SK-MEL-5 (cell line): ENCODE results near the gene DEFB124. TPM values are rescaled to one million over a fixed set of nuclear protein-coding genes. Genes with fewer than 3 reads are reported as not detected.
"Not testable (repeated sequence)": the region's sequence is repeated elsewhere in the genome, so short reads cannot be mapped to it uniquely, and the experiment has no call there.

ENCODE experiments used
- DNase-seq: peaks from one replicate; pipeline ENCODE4 v3.0.0-alpha.2; 2016; ENCODE audit warnings: low read depth, low spot score
- in situ Hi-C: cut with HindIII; loops from 2 replicates; pipeline ENCODE4 v1.10.0; 2016; ENCODE audit warnings: low sequenced_read_pairs, high pct_unique_total_duplicates, low pct_unique_long_range_greater_than_20kb
- polyA plus RNA-seq, 2 experiments: library from polyadenylated mRNA; depleted of rRNA; stranded (reverse); fragments of >200 nt; gene quantifications; 2 replicates each; pipeline ENCODE4 v1.2.3, GENCODE V29; 2015
- total RNA-seq: library from RNA; depleted of rRNA; stranded (reverse); fragments of >200 nt; shearing (Covaris generic); gene quantifications from 2 replicates; pipeline ENCODE4 v1.2.3, GENCODE V29; 2014; rRNA removed

Gene DEFB124, protein sequence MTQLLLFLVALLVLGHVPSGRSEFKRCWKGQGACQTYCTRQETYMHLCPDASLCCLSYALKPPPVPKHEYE
- not detected in 2 replicates for total RNA-seq
- not detected in 2 replicates for polyA plus RNA-seq (2015; cell fraction: cytosol; rRNA removed)
- not detected in 2 replicates for polyA plus RNA-seq (2015; cell fraction: nucleus; rRNA removed)

DNA sequence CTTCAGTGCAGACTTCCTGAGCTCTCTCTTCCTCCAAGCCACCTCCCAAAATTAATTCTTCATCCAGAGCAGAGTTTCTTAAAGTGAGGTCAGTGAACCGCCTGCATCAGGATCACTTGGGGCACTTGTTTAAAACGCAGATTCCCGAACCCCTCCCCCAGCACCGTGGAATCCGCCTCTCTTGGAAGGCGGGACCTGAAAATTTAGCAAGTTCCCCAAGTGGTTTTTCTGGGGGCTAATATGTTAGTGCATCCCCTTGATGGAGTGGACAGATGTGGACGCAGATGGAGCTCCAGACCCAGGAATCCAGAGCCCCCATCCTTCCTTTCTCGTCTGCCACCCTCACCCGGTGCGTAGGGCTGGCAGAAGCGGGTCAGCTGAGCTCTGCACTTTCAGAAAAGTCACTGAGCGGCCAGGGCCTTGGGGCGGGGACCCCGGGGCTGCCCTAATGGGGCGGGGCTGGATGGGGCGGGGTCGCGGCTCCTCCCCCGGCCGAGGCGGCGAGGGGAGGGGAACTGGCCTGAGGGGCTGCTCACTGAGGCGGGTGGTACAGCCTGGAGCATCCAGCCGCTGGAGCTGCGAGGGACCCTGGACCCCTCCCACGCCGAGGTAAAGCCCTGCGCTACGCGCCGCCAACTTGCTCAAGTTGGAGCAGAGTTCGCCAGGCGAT is at the start of gene DEFB124, which contains the start of gene REM1:
Gene DEFB124 (minus strand): TSS at position 370 of the 670 bp plus-strand sequence. CDS start 2,114 bp downstream, outside the sequence.
Gene REM1 (plus strand): TSS at position 531 of the 670 bp plus-strand sequence. CDS start 1,158 bp downstream, outside the sequence.
- no peak for DNase-seq
- in situ Hi-C loops: no loop called here

DNA sequence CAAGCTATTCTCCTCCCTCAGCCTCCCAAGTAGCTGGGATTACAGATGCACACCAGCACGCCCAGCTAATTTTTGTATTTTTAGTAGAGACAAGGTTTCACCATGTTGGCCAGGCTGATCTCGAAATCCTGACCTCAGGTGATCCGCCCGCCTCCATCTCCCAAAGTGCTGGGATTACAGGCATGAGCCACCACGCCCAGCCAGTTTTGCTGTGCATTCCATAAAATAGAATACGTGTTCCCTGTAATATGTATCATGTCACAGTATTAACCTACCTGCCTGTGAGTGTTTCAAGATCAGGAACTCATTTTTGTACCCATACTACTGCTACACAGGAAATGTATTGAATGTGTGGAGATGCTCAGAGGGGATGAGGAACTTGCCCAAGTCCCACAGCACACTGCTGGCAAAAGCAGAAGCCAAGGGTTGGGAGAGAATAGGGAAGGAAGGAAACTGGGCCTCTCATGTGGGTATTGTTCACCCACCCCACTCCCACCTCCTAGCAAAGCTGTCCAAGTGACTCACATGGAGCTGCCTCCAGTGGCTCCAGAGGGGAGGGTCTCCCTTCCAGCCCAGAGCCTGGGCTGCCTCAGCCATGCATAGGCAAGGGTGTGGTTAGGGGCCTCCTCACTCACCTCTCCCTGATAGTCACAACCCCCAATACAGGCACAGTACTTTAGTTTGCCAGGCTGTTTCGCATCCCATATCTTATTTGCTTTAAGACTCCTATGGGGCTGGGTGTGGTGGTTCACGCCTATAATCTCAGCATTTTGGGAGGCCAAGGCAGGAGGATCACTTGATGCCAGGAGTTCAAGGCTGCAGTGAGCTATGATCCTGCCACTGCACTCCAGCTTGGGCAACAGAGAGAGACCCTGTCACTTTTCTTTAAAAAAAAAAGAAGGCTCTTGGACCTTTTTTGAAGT is 48.7 kb upstream of the DEFB124 start:
- no peak for DNase-seq
- in situ Hi-C loops: no loop called here

DNA sequence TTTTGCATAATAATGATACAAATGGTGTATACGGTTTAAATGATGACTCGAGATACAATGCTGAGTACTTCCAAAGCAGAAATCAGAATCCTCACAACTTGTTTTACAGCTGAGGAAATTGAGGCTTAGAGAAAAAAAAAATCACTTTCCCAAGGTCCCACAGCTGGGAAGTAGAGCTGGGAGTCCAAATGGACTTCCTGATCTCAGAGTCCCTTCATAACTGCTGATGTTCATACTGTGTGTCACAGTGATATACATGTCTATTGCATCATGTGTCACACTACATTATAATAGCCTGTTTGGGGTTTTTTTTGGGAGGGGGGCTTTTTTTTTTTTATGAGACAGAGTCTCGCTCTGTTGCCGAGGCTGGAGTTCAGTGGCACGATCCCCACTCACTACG is 47.8 kb upstream of the DEFB124 start:
- DNase-seq: no peak
- in situ Hi-C loops: no loop called here

DNA sequence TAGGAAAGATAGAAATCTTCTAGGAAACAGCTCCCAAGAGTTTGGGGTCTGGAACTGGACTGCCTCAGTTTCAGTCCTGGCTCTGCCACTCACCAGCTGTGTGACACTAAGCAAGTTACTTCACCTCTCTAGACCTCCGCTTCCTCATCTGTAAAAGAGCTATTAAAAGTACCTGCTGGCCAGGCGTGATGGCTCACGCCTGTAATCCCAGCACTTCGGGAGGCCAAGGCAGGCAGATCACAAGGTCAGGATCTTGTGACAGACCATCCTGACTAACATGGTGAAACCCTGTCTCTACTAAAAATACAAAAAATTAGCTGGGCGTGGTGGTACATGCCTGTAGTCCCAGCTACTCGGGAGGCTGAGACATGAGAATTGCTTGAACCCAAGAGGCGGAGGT is 46.3 kb upstream of the DEFB124 start:
- DNase-seq, in situ Hi-C loops: not testable (repeated sequence)

DNA sequence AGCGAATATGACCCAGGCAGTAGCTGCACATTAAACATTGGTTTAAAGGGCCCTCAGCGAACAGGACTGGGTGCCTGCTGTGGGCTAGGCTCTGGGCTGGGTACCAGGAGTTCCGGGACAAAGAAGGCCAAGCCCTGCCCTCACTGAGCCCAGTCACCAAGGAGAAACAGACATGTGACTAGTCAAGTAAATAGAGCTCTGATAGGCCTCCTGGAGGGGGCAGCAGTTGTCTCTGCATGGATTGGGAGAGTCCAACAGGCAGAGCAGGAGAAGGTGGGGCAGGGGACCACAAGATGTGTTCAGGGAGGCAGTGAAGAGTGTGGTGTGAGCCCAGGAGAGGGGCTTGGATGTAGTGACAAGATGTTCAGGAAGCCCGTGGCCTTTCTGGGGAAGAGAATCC is 42.4 kb upstream of the DEFB124 start:
- in situ Hi-C loops: no loop called here
- peak; percentile 89 for DNase-seq

DNA sequence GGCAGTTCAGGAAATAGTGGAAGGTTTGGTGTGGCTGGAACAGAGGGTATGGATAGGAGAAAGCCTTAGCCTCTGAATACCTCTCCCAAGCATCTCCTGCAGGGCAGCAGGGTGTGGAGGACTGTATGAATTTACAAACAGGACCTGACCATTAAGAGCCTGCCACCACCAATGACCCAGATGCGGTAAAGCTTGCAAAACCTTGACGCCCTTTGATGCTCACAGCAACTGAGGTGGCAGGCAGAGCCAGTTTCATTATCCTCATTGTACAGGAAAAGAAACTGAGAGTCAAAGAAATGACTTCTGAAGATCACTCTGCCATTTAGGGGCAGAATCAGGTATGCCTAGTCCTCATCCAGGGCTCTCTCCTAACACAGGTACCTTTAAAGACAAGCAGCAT is 41.7 kb upstream of the DEFB124 start:
- in situ Hi-C loops: no loop called here
- DNase-seq: no peak

DNA sequence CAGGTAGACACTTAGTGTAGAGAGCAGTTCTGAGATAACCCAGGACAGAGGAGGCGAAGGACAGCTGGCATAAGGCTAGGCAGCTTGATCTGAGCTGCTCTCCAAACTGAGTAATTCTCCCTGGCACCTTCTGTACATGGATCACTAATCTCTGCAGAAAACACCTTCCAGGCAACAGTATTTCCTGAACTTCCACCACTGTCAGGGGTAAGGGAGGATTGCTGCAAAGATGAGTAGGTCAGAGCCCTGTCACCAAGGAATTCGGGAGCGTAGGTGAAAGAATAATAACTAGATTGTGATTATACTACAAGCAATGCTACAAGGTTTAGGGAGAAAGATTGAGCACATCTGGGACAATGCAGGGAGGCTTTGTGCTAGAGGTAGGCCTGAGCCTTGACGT is 41.2 kb upstream of the DEFB124 start:
- in situ Hi-C loops: no loop called here
- no peak for DNase-seq

DNA sequence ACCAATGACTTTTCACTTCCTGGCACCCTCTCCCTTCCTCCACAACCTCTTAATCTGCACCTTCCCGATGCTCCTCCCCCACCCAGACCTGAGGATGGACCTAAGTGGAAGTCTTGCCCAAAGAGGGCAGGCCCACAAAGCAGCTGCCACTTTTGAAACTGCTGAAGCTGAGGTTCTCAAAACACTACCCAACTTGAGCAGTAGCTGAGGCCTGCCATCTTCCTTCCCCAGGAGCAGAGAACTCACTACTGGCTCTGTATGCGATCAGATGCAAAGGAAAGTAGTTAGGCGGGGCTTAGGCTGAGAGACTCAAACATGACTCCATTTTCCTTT is 40.8 kb upstream of the DEFB124 start:
- no peak for DNase-seq
- in situ Hi-C loops: no loop called here

DNA sequence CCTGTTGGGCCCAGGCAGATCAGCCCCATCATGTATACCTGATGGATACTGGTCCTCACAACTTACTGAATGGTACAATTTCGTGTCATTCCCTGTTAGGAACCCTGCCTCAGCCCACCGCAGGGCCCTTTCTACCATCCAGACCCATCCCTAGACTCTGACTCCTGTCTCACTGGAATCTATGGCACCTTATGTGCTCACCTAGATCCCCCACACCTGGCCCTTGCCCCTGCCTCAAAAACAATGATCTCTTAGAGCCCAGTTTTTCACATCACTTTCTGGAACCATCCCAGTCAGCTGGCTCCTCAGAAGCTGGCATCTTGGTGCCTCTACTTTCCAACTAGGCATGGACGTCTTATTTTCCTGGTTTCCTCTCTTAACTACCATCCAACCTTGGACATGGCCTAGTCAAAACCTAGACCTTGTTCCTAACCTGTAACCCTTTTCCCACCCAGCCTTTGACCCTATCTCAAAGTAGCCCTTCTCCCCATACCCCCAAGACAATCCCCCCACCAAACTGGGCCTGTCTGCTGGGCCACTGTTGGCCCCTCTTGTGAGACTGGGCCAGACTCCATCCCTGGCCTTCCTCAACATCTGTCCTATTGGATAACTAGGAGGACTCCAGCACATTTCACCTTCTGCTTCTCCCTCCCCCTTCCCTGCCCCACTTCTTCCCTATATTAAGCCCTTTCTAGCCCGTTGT is 40.3 kb upstream of the DEFB124 start:
- no peak for DNase-seq

DNA sequence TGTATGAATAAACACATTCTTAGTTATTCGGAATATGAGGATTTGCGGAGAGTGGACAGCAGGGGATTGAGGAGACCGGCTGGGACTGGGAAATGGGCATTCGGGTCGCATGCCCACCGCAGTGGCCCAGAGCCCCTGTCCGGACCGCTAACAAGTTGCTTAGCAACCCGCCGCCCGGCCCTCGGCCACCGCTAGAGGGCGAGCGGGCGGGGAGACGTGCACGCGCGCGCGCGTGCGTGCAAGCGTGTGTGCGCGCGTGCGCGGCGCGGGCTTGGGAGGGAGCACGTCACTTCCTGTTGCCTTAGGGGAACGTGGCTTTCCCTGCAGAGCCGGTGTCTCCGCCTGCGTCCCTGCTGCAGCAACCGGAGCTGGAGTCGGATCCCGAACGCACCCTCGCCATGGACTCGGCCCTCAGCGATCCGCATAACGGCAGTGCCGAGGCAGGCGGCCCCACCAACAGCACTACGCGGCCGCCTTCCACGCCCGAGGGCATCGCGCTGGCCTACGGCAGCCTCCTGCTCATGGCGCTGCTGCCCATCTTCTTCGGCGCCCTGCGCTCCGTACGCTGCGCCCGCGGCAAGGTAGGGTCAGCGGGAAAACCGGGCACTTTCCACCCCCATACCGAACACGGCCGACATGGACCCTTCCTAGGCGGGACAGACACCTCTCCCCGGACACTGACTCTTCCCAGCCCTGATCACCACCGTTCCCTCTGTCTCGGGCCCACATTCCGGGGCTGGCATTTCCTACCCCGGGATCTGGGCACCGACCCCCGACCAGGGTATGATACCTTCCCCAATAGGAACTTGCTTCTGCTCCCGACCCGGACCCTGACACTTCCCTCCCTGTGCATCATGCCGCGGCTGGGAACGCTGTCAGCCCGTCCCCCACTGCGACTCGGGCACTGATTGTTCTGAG is 39.5 kb upstream of the DEFB124 start, which contains the start of gene HM13:
Gene HM13 (plus strand): TSS at position 289 of the 918 bp plus-strand sequence. CDS start 110 bp downstream, at position 399.
- DNase-seq: peak; percentile 93
- in situ Hi-C loops: no loop called here

More for the DNA sequence above, 40.3 kb upstream of the DEFB124 start:
- in situ Hi-C loops: no loop called here

DNA sequence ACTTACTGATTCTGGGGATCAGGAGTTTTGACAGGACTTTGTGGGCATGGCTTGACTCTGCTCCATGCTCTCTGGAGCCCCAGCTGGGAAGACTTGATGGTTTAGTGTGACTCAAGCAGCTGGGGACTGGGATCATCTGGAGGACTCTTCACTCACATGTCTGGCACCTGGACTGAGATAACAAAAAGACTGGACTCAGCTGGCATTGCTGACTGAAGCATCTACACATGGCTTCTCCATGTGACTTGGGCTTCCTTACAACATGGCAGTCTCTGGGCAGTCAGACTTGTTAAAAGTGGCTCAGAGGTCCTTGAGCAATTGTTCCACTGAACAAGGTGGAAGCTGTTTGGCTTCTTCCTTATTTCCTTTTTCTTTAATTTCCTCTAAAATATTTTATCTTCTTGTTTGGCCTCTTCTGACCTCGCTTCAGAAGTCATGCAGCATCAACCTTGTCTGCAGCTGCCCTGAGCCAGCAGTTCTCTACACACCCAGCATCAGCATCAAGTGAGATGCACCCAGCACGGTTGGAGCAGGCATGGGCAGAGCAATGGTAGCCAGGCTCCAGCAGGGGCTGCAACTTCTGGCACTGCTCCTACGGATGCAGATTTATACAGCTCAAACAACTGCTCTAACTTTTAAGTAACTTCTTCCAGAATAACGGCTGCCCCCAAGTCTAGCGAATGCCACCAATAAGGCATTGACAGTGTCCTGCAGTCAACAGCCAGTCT is 33.8 kb upstream of the DEFB124 start:
- no peak for DNase-seq
- in situ Hi-C loops: no loop called here

DNA sequence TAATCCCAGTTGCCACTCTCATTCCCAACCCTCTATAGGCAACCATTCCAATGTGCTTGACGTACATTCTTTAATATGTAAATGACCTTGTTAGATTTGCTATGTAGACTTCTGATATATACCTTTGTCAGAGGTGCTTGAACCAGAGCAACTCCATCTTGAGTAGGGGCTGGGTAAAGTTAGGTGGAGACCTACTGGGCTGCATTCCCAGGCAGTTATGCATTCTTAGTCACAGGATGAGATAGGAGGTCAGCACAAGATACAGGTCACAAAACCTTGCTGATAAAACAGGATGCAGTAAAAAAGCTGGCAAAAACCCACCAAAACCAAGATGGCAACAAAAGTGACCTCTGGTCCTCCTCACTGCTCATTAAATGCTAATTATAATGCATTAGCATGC is 31.0 kb upstream of the DEFB124 start:
- DNase-seq: no peak
- in situ Hi-C loops: no loop called here

DNA sequence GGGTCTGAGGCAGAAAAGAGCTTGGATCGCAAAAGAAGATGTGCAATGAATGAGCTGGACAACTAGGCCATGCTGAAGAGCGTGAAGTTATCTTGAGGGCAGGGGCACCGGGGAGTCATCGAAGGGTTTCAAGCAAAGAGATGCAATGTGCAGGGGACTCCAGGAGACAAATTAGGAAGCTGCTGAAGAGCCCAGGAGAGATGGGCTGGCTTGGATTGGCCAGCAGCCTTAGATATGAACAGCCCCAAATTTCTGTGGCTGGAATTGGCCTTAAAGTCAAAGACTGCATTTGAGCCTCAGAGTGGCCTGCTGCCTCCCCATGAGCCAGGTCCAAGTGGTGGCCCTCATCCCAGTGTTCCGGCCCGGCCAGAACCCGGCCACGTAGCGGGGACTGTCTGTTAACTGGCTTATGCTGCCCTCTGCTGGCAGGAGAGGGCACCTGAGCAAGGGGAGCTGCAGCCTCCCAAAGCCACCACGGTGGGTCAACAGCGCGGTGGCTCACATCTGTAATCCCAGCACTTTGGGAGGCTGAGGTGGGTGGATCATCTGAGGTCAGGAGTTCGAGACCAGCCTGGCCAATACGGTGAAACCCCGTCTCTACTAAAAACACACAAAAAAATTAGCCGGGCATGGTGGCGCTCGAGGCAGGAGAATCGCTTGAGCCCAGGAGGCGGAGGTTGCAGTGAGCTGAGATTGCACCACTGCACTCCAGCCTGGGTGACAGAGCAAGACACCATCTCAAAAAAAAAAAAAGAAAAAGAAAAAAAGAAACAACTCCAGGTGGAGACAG is 28.2 kb upstream of the DEFB124 start:
- in situ Hi-C loops: not testable (repeated sequence)
- peak; percentile 91 for DNase-seq

DNA sequence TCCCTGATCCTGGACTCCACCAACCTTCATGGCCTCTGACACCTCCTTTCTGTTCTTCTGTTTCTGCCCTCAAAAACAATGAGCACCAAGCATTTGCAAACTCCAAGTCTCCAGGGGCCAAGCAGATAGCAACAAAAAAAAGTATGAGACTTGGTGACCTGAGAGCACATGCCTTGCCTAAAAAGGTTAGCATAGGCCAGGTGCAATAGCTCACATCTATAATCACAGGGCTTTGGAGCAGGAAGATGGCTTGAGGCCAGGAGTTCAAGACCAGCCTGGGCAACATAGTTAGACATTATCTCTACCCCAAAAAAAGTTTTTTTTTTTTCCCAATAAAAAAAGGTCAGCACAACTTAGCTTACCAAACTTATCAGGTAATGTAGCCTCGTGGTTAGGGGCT is 25.6 kb upstream of the DEFB124 start:
- in situ Hi-C loops: no loop called here
- DNase-seq: no peak

DNA sequence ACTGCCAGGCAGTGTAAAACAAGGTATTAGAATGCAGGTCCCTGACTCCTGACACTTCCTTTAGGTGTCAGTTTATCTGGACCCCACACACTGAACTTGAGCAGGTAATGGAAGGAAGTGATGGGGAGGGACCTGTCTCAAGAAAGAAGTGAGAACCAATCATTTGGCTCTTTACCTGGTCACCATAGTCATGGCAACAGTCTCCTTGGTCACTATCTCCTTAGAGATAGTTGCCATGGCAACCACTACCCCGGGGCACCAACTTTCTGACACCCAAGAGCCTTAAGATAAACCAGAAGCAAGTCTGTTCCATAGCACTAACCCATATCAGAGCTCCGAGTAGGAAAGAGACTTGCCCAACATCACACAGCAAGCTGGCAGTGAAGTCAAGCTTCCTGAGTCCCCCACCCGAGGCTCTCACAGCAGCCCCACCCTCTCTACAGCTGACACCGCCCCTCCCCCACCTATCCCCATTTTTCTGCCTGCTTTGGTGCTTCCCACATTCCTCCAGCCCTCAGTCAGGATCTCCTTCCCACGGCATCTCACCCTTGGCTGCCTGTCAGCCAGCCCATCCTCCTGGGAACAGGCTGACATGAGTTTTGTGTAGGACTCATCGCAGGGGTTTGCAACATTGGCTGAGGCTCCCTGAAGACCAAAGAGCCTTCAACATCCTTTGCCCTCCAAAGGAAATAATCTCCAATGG is 23.1 kb upstream of the DEFB124 start:
- DNase-seq: no peak
- in situ Hi-C loops: no loop called here
